Stimulated activated naive B cell treated with anti-CD40 and anti-IgM and Interleukin-4, amounts not matched to agents 10 μg/mL and 1 μg/mL and 100 μg/mL, for 72 hours (primary cell): ENCODE results near the gene RTCA.
A peak's percentile ranks its signal among the peaks of the same experiment; 100 is the strongest.
"Not testable (repeated sequence)": the region's sequence is repeated elsewhere in the genome, so short reads cannot be mapped to it uniquely, and the experiment has no call there.

Experiments
- ATAC-seq, 2 donors: fragments of 150-1000 bp; cut with Tn5 transposase; replicated peaks; 2 replicates each; pipeline ENCODE4 v1.10.0; 2021; ENCODE audit warnings: moderate library complexity in 1 of 2
- DNase-seq: peaks from one replicate; pipeline ENCODE4 v3.0.0; 2021
- H3K27ac Mint-ChIP-seq: one replicate; pipeline ENCODE4 v1.8.0; 2022; ENCODE audit warnings: mild to moderate bottlenecking, mixed read lengths
- H3K27me3 Mint-ChIP-seq, 2 donors: one replicate each; pipeline ENCODE4 v1.8.0; 2022; ENCODE audit warnings: mixed read lengths in 2 of 2
- H3K36me3 Mint-ChIP-seq, 2 donors: one replicate each; pipeline ENCODE4 v1.8.0; 2022; ENCODE audit warnings: mixed read lengths in 2 of 2, mild to moderate bottlenecking in 1 of 2
- H3K4me1 Mint-ChIP-seq, 2 donors: one replicate each; pipeline ENCODE4 v1.8.0; 2022; ENCODE audit warnings: mixed read lengths in 2 of 2, mild to moderate bottlenecking in 1 of 2
- H3K4me3 Mint-ChIP-seq, 2 donors: one replicate each; pipeline ENCODE4 v1.8.0; 2022; ENCODE audit warnings: mild to moderate bottlenecking in 2 of 2, mixed read lengths in 2 of 2, moderate library complexity in 1 of 2
- H3K9me3 Mint-ChIP-seq, 2 donors: one replicate each; pipeline ENCODE4 v1.8.0; 2022; ENCODE audit warnings: mixed read lengths in 2 of 2, mild to moderate bottlenecking in 1 of 2

Gene RTCA

DNA sequence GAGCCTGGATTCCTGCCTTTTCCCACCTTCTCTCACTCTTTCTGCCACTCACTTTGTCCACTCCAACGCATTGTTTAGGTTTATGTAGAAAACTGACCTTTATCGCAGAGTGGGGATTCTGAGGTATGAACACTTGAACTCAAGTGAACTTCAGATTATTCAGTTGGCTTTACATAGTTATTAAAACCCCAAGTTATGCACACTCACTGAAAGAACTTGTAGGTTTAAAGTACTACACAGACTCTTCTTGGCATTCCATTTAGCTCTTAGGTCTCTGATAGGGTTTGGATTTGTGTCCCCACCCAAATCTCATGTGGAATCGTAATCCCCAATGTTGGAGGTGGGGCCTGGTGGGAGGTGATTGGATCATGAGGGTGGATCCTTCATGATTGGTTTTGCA lies 39.9 kb downstream of the RTCA start:
- Mint-ChIP-seq H3K36me3 (no peaks in the 10 kb centered on the region), H3K4me3 (no peak overlapping the region), H3K27me3 (peaks cover 4% of the 10 kb centered on the region in 2 donors), H3K9me3 (peaks cover 4 to 7% of the 10 kb centered on the region in 2 donors), H3K27ac (no peak overlapping the region), H3K4me1 (peaks cover 0 to 2% of the 10 kb centered on the region in 2 donors)
- ATAC-seq (no peak), DNase-seq (no peak)

DNA sequence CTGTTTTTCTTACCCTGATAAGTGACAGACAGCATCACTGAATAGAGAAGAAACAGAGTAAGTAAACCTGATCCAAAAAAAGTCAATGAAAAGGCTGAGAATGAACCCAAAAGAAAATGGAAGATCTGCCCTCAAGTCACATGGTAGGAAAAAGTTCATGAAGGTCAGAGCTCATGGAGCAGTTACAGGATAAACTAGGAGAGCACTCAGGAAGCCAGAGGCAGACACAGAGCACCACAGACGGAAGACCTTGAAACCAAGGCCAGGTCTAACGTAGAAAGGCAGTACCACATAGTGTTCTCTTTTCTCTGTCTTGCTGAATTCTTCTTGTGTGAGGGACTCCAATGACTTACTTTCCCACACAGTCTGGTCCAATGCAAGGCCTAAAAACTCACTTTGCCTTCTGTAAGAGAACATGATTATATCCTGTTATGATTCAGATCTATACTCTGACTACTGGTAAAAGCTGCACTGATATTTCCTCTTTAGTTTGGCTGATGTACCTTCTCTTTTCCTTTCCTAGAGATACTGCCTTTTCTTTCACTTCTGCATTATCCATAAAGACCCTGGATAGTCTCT lies 40.8 kb downstream of the RTCA start:
- no peaks in the 10 kb centered on the region for H3K36me3 Mint-ChIP-seq
- ATAC-seq = peak in 1 of 2 donors; percentile 38
- no peak overlapping the region for H3K27ac Mint-ChIP-seq
- H3K9me3 Mint-ChIP-seq = peaks cover 4 to 7% of the 10 kb centered on the region in 2 donors
- DNase-seq = no peak
- peaks cover 0 to 2% of the 10 kb centered on the region in 2 donors for H3K4me1 Mint-ChIP-seq
- H3K27me3 Mint-ChIP-seq = peaks cover 4 to 5% of the 10 kb centered on the region in 2 donors
- no peak overlapping the region for H3K4me3 Mint-ChIP-seq

GRCh38 chr1:100308777-100309176 lies 42.8 kb downstream of the RTCA start:
- peaks cover 4 to 5% of the 10 kb centered on the region in 2 donors for H3K27me3 Mint-ChIP-seq
- DNase-seq = no peak

DNA sequence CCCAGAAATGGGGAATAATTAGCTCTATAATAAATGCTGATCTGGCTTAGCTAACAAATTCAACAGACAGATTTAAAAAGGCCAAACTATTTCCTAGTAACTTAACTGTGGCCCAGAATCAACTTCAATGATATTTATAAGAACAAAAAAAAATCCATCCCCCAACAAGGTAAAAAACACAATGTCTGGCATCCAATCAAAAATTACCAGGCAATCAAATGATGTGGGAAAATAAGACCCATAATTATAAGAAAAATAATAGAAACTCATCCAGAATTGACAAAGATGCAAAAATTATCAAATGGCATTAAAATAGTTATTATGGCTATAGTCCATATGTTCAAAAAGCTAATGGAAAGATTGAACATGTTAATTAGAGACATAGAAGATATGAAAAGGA lies 43.8 kb downstream of the RTCA start:
- no peaks in the 10 kb centered on the region for H3K4me1 Mint-ChIP-seq
- H3K9me3 Mint-ChIP-seq = peaks cover 4 to 7% of the 10 kb centered on the region in 2 donors
- DNase-seq (no peak), ATAC-seq (no peak)
- no peak overlapping the region for H3K27ac Mint-ChIP-seq
- H3K27me3 Mint-ChIP-seq = peaks cover 4 to 5% of the 10 kb centered on the region in 2 donors
- no peaks in the 10 kb centered on the region for H3K36me3 Mint-ChIP-seq
- no peak overlapping the region for H3K4me3 Mint-ChIP-seq

More at GRCh38 chr1:100308777-100309176, 42.8 kb downstream of the RTCA start:
- H3K9me3 Mint-ChIP-seq = peaks cover 4 to 7% of the 10 kb centered on the region in 2 donors
- no peaks in the 10 kb centered on the region for H3K36me3 Mint-ChIP-seq
- no peaks in the 10 kb centered on the region for H3K4me1 Mint-ChIP-seq
- H3K4me3 Mint-ChIP-seq = no peak overlapping the region
- H3K27ac Mint-ChIP-seq = no peak overlapping the region
- peak in 1 of 2 donors; percentile 55 for ATAC-seq

- DNase-seq = no peak
- Mint-ChIP-seq H3K27ac (no peak overlapping the region), H3K36me3 (peaks cover 0 to 4% of the 10 kb centered on the region in 2 donors), H3K27me3 (peaks cover under 1 to 5% of the 10 kb centered on the region in 2 donors), H3K9me3 (peaks cover 12 to 20% of the 10 kb centered on the region in 2 donors), H3K4me3 (no peak overlapping the region), H3K4me1 (no peaks in the 10 kb centered on the region)
- ATAC-seq = no peak
Observed at GRCh38 chr1:100313382-100313781, 47.4 kb downstream of the RTCA start.

GRCh38 chr1:100316622-100317021 lies 50.6 kb downstream of the RTCA start:
- Mint-ChIP-seq H3K4me3 (no peak overlapping the region), H3K27ac (no peak overlapping the region), H3K9me3 (peaks cover 21 to 26% of the 10 kb centered on the region in 2 donors), H3K36me3 (peaks cover 3 to 9% of the 10 kb centered on the region in 2 donors), H3K4me1 (no peaks in the 10 kb centered on the region), H3K27me3 (no peaks in the 10 kb centered on the region)
- ATAC-seq = no peak
- no peak for DNase-seq

- Mint-ChIP-seq H3K27ac (no peak overlapping the region), H3K4me3 (no peak overlapping the region), H3K36me3 (peaks cover 3 to 9% of the 10 kb centered on the region in 2 donors), H3K27me3 (no peaks in the 10 kb centered on the region), H3K4me1 (no peaks in the 10 kb centered on the region), H3K9me3 (peaks cover 18 to 26% of the 10 kb centered on the region in 2 donors)
- no peak for ATAC-seq
- DNase-seq = no peak
Observed at GRCh38 chr1:100320311-100321099, 54.5 kb downstream of the RTCA start.

DNA sequence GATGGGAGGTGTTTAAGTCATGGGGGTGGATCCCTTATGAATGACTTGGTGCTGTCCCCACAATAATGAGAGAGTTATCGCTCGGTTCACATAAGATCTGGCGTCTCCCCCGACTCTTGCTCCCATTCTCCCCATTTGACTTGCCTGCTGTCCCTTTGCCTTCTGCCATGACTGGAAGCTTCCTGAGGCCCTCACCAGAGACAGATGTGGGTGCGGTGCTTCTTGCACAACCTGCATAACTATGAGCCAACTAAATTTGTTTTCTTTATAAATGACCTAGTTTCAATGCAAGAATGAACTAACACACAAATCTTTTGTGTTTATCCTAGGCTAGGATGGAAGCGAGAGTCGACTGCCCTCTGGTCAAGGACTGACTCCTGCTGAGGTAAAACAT lies 55.1 kb downstream of the RTCA start:
- ATAC-seq (no peak), DNase-seq (no peak)
- Mint-ChIP-seq H3K9me3 (peaks cover 15 to 26% of the 10 kb centered on the region in 2 donors), H3K36me3 (peaks cover 3 to 9% of the 10 kb centered on the region in 2 donors), H3K4me3 (no peak overlapping the region), H3K27me3 (no peaks in the 10 kb centered on the region), H3K4me1 (no peaks in the 10 kb centered on the region), H3K27ac (no peak overlapping the region)

DNA sequence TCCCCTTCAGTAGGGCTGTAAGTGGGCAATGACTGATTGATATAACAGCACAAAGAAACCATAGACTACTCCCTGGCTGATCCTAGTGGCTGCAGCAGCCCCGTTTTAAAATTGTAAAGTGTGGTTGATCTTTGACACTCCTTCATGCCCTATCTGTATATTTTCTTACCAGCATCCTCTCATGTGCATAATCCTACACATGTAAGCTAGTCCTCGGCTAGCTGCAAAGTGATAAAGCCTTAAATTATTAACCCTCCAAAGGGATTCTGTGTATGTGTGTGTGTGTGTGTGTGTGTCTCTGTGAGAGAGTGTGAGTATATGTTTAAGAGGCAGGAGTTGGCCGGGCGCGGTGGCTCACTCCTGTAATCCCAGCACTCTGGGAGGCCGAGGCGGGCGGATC lies 55.5 kb downstream of the RTCA start:
- no peak for ATAC-seq
- H3K27ac Mint-ChIP-seq = no peak overlapping the region
- H3K9me3 Mint-ChIP-seq = peaks cover 15 to 23% of the 10 kb centered on the region in 2 donors
- H3K27me3 Mint-ChIP-seq = no peaks in the 10 kb centered on the region
- H3K4me1 Mint-ChIP-seq = no peaks in the 10 kb centered on the region
- H3K4me3 Mint-ChIP-seq = no peak overlapping the region
- no peak for DNase-seq
- H3K36me3 Mint-ChIP-seq = peaks cover 3 to 9% of the 10 kb centered on the region in 2 donors

- ATAC-seq (no peak), DNase-seq (no peak)
- Mint-ChIP-seq H3K27me3 (no peaks in the 10 kb centered on the region), H3K9me3 (peaks cover 11 to 12% of the 10 kb centered on the region in 2 donors), H3K27ac (no peak overlapping the region), H3K36me3 (peaks cover 3 to 6% of the 10 kb centered on the region in 2 donors), H3K4me1 (no peaks in the 10 kb centered on the region), H3K4me3 (no peak overlapping the region)
Observed at GRCh38 chr1:100322436-100323211, 56.6 kb downstream of the RTCA start.

DNA sequence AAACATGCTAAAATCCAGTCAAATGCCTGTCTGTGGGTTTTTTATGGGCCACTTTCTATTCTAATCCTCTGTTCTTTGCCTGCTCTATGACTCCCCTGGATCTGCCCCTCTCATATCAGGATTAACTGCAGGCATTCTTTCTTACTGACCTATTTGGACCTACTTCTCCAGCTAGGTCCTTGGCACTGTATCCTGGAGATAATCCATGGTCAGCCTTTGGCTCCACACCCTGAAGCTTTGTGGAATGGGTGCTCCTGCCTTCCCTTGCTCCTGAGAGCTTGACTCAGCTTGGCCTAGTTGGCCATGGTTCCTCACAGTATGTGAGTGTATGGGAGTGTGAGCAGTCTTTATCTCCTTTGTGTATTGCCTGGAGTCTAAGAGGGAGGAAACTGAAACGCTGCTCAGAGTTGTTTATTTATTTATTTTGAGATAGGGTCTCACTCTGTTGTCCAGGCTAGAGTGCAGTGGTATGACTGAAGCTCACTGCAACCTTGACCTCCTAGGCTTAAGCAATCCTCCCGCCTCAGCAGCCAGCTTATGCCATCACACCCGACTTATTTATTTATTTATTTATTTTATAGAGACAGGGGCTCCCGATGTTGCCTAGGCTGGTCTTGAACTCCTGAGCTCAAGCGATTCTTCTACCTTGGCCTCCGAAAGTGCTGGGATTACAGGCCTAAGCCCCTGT lies 57.5 kb downstream of the RTCA start:
- H3K27me3 Mint-ChIP-seq = no peaks in the 10 kb centered on the region
- DNase-seq = no peak
- peaks cover 11% of the 10 kb centered on the region in 2 donors for H3K9me3 Mint-ChIP-seq
- H3K4me1 Mint-ChIP-seq = no peaks in the 10 kb centered on the region
- ATAC-seq = no peak
- H3K36me3 Mint-ChIP-seq = peaks cover 3 to 6% of the 10 kb centered on the region in 2 donors
- no peak overlapping the region for H3K4me3 Mint-ChIP-seq
- H3K27ac Mint-ChIP-seq = no peak overlapping the region

DNA sequence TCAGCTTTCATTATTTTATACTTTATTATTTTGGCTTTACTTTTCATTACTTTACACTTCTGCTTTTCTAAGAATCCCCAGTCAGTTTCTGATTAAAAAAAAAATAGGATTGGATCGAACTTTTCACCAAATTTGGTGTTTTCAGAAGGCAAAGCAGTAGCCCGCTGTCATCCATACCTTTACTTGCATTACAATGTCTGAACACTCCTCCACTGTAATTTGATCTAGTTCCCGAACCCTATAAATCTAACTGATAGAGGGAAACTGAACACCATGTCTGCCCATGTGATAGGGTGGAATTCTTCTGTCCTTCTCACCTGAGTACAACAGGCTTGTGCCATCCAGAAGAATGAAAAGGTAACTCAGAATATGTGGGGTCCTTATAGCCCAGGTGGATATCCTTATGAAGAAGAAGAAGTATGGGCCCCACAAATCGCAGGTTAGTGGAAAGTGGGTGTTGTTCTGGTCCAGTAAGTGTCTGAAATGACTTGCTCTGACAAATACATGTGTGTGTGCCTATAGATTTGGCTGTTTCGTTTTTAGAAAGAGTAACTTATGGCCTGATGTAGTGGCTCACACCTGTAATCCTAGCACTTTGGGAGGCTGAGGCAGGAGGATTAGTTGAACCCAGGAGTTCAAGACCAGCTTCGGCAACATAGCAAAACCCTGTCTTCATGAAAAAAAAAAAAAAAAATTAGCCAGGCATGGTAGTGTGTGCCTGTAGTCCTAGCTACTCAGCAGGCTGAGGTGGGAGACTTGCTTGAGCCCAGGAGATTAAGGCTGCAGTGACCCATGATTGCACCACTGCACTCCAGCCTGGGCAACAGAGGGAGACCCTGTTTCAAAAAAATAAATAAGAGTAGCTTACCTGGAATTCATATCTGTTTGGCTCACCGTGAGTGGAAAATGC lies 59.7 kb downstream of the RTCA start:
- Mint-ChIP-seq H3K36me3 (no peaks in the 10 kb centered on the region), H3K27ac (no peak overlapping the region)
- peak in 1 of 2 donors; percentile 42 for ATAC-seq

GRCh38 chr1:100326325-100326670 lies 60.3 kb downstream of the RTCA start:
- not testable (repeated sequence) for H3K27me3 Mint-ChIP-seq, H3K9me3 Mint-ChIP-seq, H3K27ac Mint-ChIP-seq, DNase-seq, H3K36me3 Mint-ChIP-seq, H3K4me1 Mint-ChIP-seq, ATAC-seq, H3K4me3 Mint-ChIP-seq

More for the DNA sequence above, 59.7 kb downstream of the RTCA start:
- H3K4me1 Mint-ChIP-seq = no peaks in the 10 kb centered on the region
- H3K4me3 Mint-ChIP-seq = no peak overlapping the region
- H3K9me3 Mint-ChIP-seq = peaks cover 3% of the 10 kb centered on the region in 2 donors
- DNase-seq = no peak
- H3K27me3 Mint-ChIP-seq = no peaks in the 10 kb centered on the region
